K562 (cell line): ENCODE results near the gene POLD2. TPM values are rescaled to one million over a fixed set of nuclear protein-coding genes. Genes with fewer than 3 reads are reported as not detected.

Experiments used
- MITF ChIP-seq: IDR thresholded peaks from 2 replicates; pipeline ENCODE4 v1.6.1; 2014; ENCODE audit warnings: antibody characterized with exemption
- MTA2 ChIP-seq: fragments of 450-650 bp; IDR thresholded peaks from 2 replicates; pipeline ENCODE4 v1.6.1; 2016; ENCODE audit warnings: low read depth
- NCOA4 ChIP-seq: fragments of 450-650 bp; IDR thresholded peaks from 2 replicates; pipeline ENCODE4 v1.6.1; 2018; ENCODE audit warnings: mild to moderate bottlenecking; ENCODE audit not compliant: partially characterized antibody
- RB1 ChIP-seq: fragments of 450-650 bp; IDR thresholded peaks from 2 replicates; pipeline ENCODE4 v1.6.1; 2017; ENCODE audit warnings: low read depth, mild to moderate bottlenecking
- ZNF449 ChIP-seq: fragments of 250-450 bp; sonication (Bioruptor Pico); IDR thresholded peaks from 2 replicates; pipeline ENCODE4 v1.8.0; 2022; ENCODE audit warnings: moderate library complexity, mild to moderate bottlenecking, inconsistent platforms
- polyA plus RNA-seq, 8 experiments: library from polyadenylated mRNA; depleted of rRNA in 4 of 8; stranded (reverse) in 5 of 8; unstranded in 3 of 8; fragments of >200 nt; fragmentation: Nextera tagmentation in 2 of 8; fragmentation: Illumina TruSeq in 1 of 8; extraction: Ambion mirVana in 2 of 8; extraction: Trizol in 1 of 8; gene quantifications; 2 replicates each; pipeline versions ENCODE4 v1.2.1 to v1.2.3, GENCODE V29; 2011 to 2014; ENCODE audit warnings: inconsistent platforms in 1 of 8, missing spikeins in 1 of 8
- total RNA-seq, 7 experiments: library from RNA; depleted of rRNA in 6 of 7; stranded (reverse); fragments of >200 nt in 6 of 7; fragmentation: Illumina TruSeq in 2 of 7; extraction: Trizol in 2 of 7; gene quantifications; 2 replicates each; pipeline versions ENCODE4 v1.2.1 to v1.2.3, GENCODE V29; 2011 to 2021; ENCODE audit warnings: low replicate concordance in 1 of 7
- TF ChIP-seq, protein P1 (sequence below), 2 experiments: fragments of 150-350 bp in 1 of 2; IDR thresholded peaks; 2 replicates each; pipeline ENCODE4 v1.6.1; 2012 to 2016; ENCODE audit warnings: low read depth in 2 of 2, low read length in 2 of 2, mild to moderate bottlenecking in 1 of 2, moderate library complexity in 1 of 2

Gene POLD2
- total and polyA plus RNA-seq, 9 of the 15 experiments (the other 6 are each of a cell fraction or from before 2014, with no cell fraction given), result 29.7 to 259 (median 225) TPM

- TF ChIP-seq NCOA4, result no peak
- no peak for TF ChIP-seq MTA2
- TF ChIP-seq, protein P1, sequence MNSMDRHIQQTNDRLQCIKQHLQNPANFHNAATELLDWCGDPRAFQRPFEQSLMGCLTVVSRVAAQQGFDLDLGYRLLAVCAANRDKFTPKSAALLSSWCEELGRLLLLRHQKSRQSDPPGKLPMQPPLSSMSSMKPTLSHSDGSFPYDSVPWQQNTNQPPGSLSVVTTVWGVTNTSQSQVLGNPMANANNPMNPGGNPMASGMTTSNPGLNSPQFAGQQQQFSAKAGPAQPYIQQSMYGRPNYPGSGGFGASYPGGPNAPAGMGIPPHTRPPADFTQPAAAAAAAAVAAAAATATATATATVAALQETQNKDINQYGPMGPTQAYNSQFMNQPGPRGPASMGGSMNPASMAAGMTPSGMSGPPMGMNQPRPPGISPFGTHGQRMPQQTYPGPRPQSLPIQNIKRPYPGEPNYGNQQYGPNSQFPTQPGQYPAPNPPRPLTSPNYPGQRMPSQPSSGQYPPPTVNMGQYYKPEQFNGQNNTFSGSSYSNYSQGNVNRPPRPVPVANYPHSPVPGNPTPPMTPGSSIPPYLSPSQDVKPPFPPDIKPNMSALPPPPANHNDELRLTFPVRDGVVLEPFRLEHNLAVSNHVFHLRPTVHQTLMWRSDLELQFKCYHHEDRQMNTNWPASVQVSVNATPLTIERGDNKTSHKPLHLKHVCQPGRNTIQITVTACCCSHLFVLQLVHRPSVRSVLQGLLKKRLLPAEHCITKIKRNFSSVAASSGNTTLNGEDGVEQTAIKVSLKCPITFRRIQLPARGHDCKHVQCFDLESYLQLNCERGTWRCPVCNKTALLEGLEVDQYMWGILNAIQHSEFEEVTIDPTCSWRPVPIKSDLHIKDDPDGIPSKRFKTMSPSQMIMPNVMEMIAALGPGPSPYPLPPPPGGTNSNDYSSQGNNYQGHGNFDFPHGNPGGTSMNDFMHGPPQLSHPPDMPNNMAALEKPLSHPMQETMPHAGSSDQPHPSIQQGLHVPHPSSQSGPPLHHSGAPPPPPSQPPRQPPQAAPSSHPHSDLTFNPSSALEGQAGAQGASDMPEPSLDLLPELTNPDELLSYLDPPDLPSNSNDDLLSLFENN (IDR thresholded peaks at IDR 0.05; ENCODE audit: low read depth in 2 of 2, low read length in 2 of 2), result no peak
- TF ChIP-seq RB1, result no peak
- TF ChIP-seq ZNF449 (CRISPR knock-in tag), result no peak
- TF ChIP-seq MITF, result no peak
Observed at GRCh38 chr7:44101966-44102845, 21.1 kb downstream of the POLD2 start (continued).
